Gastroesophageal sphincter (tissue), 3 donors: ENCODE measurements around the gene PACS1.

Experiments used
- CTCF ChIP-seq, 4 experiments: fragments of 200-600 bp in 2 of 4; fragments of 450-650 bp in 2 of 4; sonication (generic) in 1 of 4; IDR thresholded peaks; one replicate each; pipeline ENCODE4 v1.5.1; 2017 to 2019; ENCODE audit warnings: antibody characterized with exemption in 4 of 4, mild to moderate bottlenecking in 2 of 4, moderate library complexity in 2 of 4
- EP300 ChIP-seq: sonication (generic); formaldehyde crosslinking; IDR thresholded peaks from one replicate; pipeline ENCODE4 v1.6.1; 2017; ENCODE audit warnings: antibody characterized with exemption, mild to moderate bottlenecking
- POLR2A ChIP-seq, 2 donors: fragments of 450-650 bp; IDR thresholded peaks; one replicate each; pipeline ENCODE4 v1.6.1; 2017; ENCODE audit warnings: antibody characterized with exemption in 2 of 2, mild to moderate bottlenecking in 2 of 2, moderate library complexity in 1 of 2
- POLR2AphosphoS5 ChIP-seq: sonication (generic); formaldehyde crosslinking; IDR thresholded peaks from one replicate; pipeline ENCODE4 v1.6.1; 2017; ENCODE audit warnings: antibody characterized with exemption

GRCh38 chr11:66068154-66068821 lies 1.8 kb upstream of the PACS1 start:
- no peak for TF ChIP-seq POLR2AphosphoS5
- peak; percentile 76 to 93 (median 86) for TF ChIP-seq CTCF (IDR thresholded peaks at IDR 0.05)
- TF ChIP-seq POLR2A (IDR thresholded peaks at IDR 0.05), result no peak
- no peak for TF ChIP-seq EP300
